ENCODE results near the gene SLC35E1. TPM values are rescaled to one million over a fixed set of nuclear protein-coding genes. Genes with fewer than 3 reads are reported as not detected.

SLC35E1 gene
- polyA plus RNA-seq, 1 donor (not counting 4 experiments of a cell fraction or from before 2014, with no cell fraction given), result 30.3 TPM

GRCh38 chr19:16618248-16618647, 46.0 kb upstream of the SLC35E1 start:
- Histone ChIP-seq H3K27me3 (ENCODE audit: control insufficient read depth, extremely low read depth, insufficient read depth, low read length) (no peaks in the 10 kb centered on the region), H3K4me1 (ENCODE audit: control insufficient read depth, extremely low read depth, insufficient read depth, low read length) (peaks cover 7% of the 10 kb centered on the region), H4K20me1 (ENCODE audit: control insufficient read depth, extremely low read depth, insufficient read depth, low read length) (peaks cover 64% of the 10 kb centered on the region), H3K4me3 (ENCODE audit: control insufficient read depth in 2 of 3, extremely low read depth in 1 of 3, insufficient read depth in 2 of 3, low read depth in 1 of 3, low read length in 3 of 3) (no peak overlapping the region), H3K9ac (ENCODE audit: control insufficient read depth, extremely low read depth, insufficient read depth, low read length) (no peak overlapping the region), H3K9me1 (ENCODE audit: control insufficient read depth, extremely low read depth, insufficient read depth, low read length) (peaks cover 11% of the 10 kb centered on the region), H3K9me3 (ENCODE audit: control insufficient read depth, low read depth, low read length) (no peaks in the 10 kb centered on the region), H2AFZ (ENCODE audit: control insufficient read depth, low read length) (no peak overlapping the region), H3K4me2 (ENCODE audit: control insufficient read depth, extremely low read depth, insufficient read depth, low read depth, low read length) (no peak overlapping the region), H3K27ac (ENCODE audit: control insufficient read depth, insufficient read depth, low read length) (no peak overlapping the region), H3K79me2 (ENCODE audit: control insufficient read depth, insufficient read depth, low read length) (peaks cover 98% of the 10 kb centered on the region), H3K36me3 (ENCODE audit: control insufficient read depth in 2 of 2, extremely low read depth in 1 of 2, insufficient read depth in 2 of 2, low read length in 2 of 2) (peaks cover 8 to 11% of the 10 kb centered on the region in 2 experiments)
- dilution Hi-C loops (cut with MboI; ENCODE audit: extremely low pct_ligation_motif_present, low sequenced_read_pairs), result no loop called here
- FAIRE-seq, result no peak
- TF ChIP-seq EZH2 (IDR thresholded peaks at IDR 0.05; ENCODE audit: low read length) (no peak), CTCF (optimal IDR thresholded peaks at IDR 0.05 in 1 of 3, IDR thresholded peaks at IDR 0.05 in 1 of 3, conservative IDR thresholded peaks at IDR 0.05 in 1 of 3; ENCODE audit: extremely low read depth in 1 of 3, insufficient read depth in 2 of 3, low read length in 3 of 3) (no peak)
- no peak for DNase-seq (ENCODE audit: low read depth, low spot score)

GRCh38 chr19:16615808-16616207, 43.6 kb upstream of the SLC35E1 start:
- H3K27me3 ChIP-seq (ENCODE audit: control insufficient read depth, extremely low read depth, insufficient read depth, low read length), result no peaks in the 10 kb centered on the region
- dilution Hi-C loops (cut with MboI; ENCODE audit: extremely low pct_ligation_motif_present, low sequenced_read_pairs), result no loop called here
- H3K36me3 ChIP-seq (ENCODE audit: control insufficient read depth in 2 of 2, extremely low read depth in 1 of 2, insufficient read depth in 2 of 2, low read length in 2 of 2), result peaks cover 3% of the 10 kb centered on the region in 2 experiments
- peaks cover 46% of the 10 kb centered on the region for H4K20me1 ChIP-seq (ENCODE audit: control insufficient read depth, extremely low read depth, insufficient read depth, low read length)
- H3K27ac ChIP-seq (ENCODE audit: control insufficient read depth, insufficient read depth, low read length), result no peak overlapping the region
- no peak overlapping the region for H3K4me3 ChIP-seq (ENCODE audit: control insufficient read depth in 2 of 3, extremely low read depth in 1 of 3, insufficient read depth in 2 of 3, low read depth in 1 of 3, low read length in 3 of 3)
- no peak overlapping the region for H2AFZ ChIP-seq (ENCODE audit: control insufficient read depth, low read length)
- H3K9me1 ChIP-seq (ENCODE audit: control insufficient read depth, extremely low read depth, insufficient read depth, low read length), result peaks cover 5% of the 10 kb centered on the region
- peaks cover 97% of the 10 kb centered on the region for H3K79me2 ChIP-seq (ENCODE audit: control insufficient read depth, insufficient read depth, low read length)
- H3K9me3 ChIP-seq (ENCODE audit: control insufficient read depth, low read depth, low read length), result no peaks in the 10 kb centered on the region
- no peak for FAIRE-seq
- TF ChIP-seq EZH2 (IDR thresholded peaks at IDR 0.05; ENCODE audit: low read length) (no peak), CTCF (optimal IDR thresholded peaks at IDR 0.05 in 1 of 3, IDR thresholded peaks at IDR 0.05 in 1 of 3, conservative IDR thresholded peaks at IDR 0.05 in 1 of 3; ENCODE audit: extremely low read depth in 1 of 3, insufficient read depth in 2 of 3, low read length in 3 of 3) (no peak)
- DNase-seq (ENCODE audit: low read depth, low spot score), result no peak
- no peak overlapping the region for H3K9ac ChIP-seq (ENCODE audit: control insufficient read depth, extremely low read depth, insufficient read depth, low read length)
- no peak overlapping the region for H3K4me2 ChIP-seq (ENCODE audit: control insufficient read depth, extremely low read depth, insufficient read depth, low read depth, low read length)
- H3K4me1 ChIP-seq (ENCODE audit: control insufficient read depth, extremely low read depth, insufficient read depth, low read length), result peaks cover 7% of the 10 kb centered on the region

All from keratinocyte (primary cell).